ENCODE data around the gene HTT-AS.

DNA sequence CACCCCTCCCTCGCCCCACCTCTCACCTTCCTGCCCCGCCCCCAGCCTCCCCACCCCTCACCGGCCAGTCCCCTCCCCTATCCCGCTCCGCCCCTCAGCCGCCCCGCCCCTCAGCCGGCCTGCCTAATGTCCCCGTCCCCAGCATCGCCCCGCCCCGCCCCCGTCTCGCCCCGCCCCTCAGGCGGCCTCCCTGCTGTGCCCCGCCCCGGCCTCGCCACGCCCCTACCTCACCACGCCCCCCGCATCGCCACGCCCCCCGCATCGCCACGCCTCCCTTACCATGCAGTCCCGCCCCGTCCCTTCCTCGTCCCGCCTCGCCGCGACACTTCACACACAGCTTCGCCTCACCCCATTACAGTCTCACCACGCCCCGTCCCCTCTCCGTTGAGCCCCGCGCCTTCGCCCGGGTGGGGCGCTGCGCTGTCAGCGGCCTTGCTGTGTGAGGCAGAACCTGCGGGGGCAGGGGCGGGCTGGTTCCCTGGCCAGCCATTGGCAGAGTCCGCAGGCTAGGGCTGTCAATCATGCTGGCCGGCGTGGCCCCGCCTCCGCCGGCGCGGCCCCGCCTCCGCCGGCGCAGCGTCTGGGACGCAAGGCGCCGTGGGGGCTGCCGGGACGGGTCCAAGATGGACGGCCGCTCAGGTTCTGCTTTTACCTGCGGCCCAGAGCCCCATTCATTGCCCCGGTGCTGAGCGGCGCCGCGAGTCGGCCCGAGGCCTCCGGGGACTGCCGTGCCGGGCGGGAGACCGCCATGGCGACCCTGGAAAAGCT, at the start of gene HTT-AS, which contains the start of gene HTT:
- TF ChIP-seq CTCF (IDR thresholded peaks at IDR 0.05) (peak in 1 of 3 experiments; percentile 19), POLR2AphosphoS5 (IDR thresholded peaks at IDR 0.05) (peak; percentile 72 to 88)

All from esophagus muscularis mucosa (tissue), 3 donors.